CD4-positive, alpha-beta memory T cell (primary cell): ENCODE data around the gene VPS36. TPM values are rescaled to one million over a fixed set of nuclear protein-coding genes. Genes with fewer than 3 reads are reported as not detected.

Source experiments
- CTCF ChIA-PET: fragments of 350-600 bp; sonication (Branson Sonifier 250); formaldehyde crosslinking; loops from one replicate; lab custom pipeline; 2021; ENCODE audit warnings: inconsistent platforms; ENCODE audit not compliant: partially characterized antibody; lab: Charles Lee
- POLR2A ChIA-PET: fragments of 350-600 bp; sonication (Branson Sonifier 250); formaldehyde crosslinking; loops from one replicate; lab custom pipeline; 2021; ENCODE audit not compliant: partially characterized antibody; lab: Charles Lee
- DNase-seq, 5 donors: peaks; one replicate each; pipeline versions ENCODE4 v3.0.0 to v3.0.0-alpha.2; 2020 to 2022; ENCODE audit warnings: mixed read lengths in 1 of 5
- H3K27ac ChIP-seq: one replicate; pipeline ENCODE4 v1.7.0; 2013; ENCODE audit warnings: low read depth, low read length
- H3K27me3 ChIP-seq: 2 replicates; pipeline ENCODE4 v1.7.0; 2013; ENCODE audit warnings: mild to moderate bottlenecking, low read length, moderate library complexity; ENCODE audit not compliant: insufficient read depth
- H3K36me3 ChIP-seq: 2 replicates; pipeline ENCODE4 v1.7.0; 2013; ENCODE audit warnings: mild to moderate bottlenecking, low read length, moderate library complexity; ENCODE audit not compliant: insufficient read depth
- H3K4me1 ChIP-seq: 2 replicates; pipeline ENCODE4 v1.7.0; 2013; ENCODE audit warnings: mild to moderate bottlenecking, low read length, moderate library complexity; ENCODE audit not compliant: insufficient read depth
- H3K4me3 ChIP-seq, 2 donors: one replicate each; pipeline ENCODE4 v1.7.0; 2013; ENCODE audit warnings: low read length in 2 of 2, mild to moderate bottlenecking in 1 of 2
- H3K9me3 ChIP-seq, 2 donors: one replicate each; pipeline ENCODE4 v1.7.0; 2013; ENCODE audit warnings: low read length in 2 of 2, control low read depth in 1 of 2; ENCODE audit not compliant: control insufficient read depth in 1 of 2
- H3K27ac Mint-ChIP-seq, 7 donors: one replicate each; pipeline ENCODE4 v1.8.0; 2020 to 2021; ENCODE audit warnings: mixed read lengths in 7 of 7, mild to moderate bottlenecking in 6 of 7, inconsistent platforms in 3 of 7, moderate library complexity in 3 of 7
- H3K27me3 Mint-ChIP-seq, 2 donors: one replicate each; pipeline ENCODE4 v1.8.0; 2020 to 2021; ENCODE audit warnings: mixed read lengths in 2 of 2
- H3K36me3 Mint-ChIP-seq, 2 donors: one replicate each; pipeline ENCODE4 v1.8.0; 2020 to 2021; ENCODE audit warnings: mixed read lengths in 2 of 2, inconsistent platforms in 1 of 2, mild to moderate bottlenecking in 1 of 2
- H3K4me1 Mint-ChIP-seq, 4 donors: one replicate each; pipeline ENCODE4 v1.8.0; 2020 to 2021; ENCODE audit warnings: mixed read lengths in 4 of 4, mild to moderate bottlenecking in 1 of 4
- H3K4me3 Mint-ChIP-seq, 8 donors: one replicate each; pipeline ENCODE4 v1.8.0; 2020 to 2021; ENCODE audit warnings: mixed read lengths in 8 of 8, mild to moderate bottlenecking in 7 of 8, moderate library complexity in 6 of 8, inconsistent platforms in 3 of 8
- H3K9me3 Mint-ChIP-seq, 8 donors: one replicate each; pipeline ENCODE4 v1.8.0; 2020 to 2021; ENCODE audit warnings: mixed read lengths in 8 of 8, mild to moderate bottlenecking in 5 of 8, inconsistent platforms in 3 of 8, moderate library complexity in 1 of 8
- intact Hi-C: fragments of 100-400 bp; cut with micrococcal nuclease; formaldehyde crosslinking; loops from one replicate; pipeline ENCODE4 v1.15.1; 2023
- polyA plus RNA-seq, 2 donors: library from polyadenylated mRNA; unstranded; fragments of 300-500 nt; fragmentation: Illumina TruSeq; gene quantifications; one replicate each; pipeline ENCODE4 v1.2.3, GENCODE V29; 2021
- total RNA-seq, 2 experiments: library from RNA; stranded (reverse); gene quantifications; one replicate each; pipeline ENCODE4 v1.2.3, GENCODE V29; 2021

Gene VPS36
- total and polyA plus RNA-seq, 4 experiments from 2014 or later = 44.1 to 64.5 (median 52.9) TPM

GRCh38 chr13:52405369-52405766 lies 45.1 kb downstream of the VPS36 start:
- intact Hi-C loops = no loop called here

GRCh38 chr13:52399708-52400107 lies 50.7 kb downstream of the VPS36 start:
- CTCF ChIA-PET = no interaction called here
- intact Hi-C loops = loop anchor here (1.0 kb wide), 1 partner anchor 51 kb away; the partner anchor contains the start of gene VPS36
- Mint-ChIP-seq H3K4me1 (peaks cover 5 to 8% (median 8%) of the 10 kb centered on the region in 4 donors), H3K27me3 (peaks cover 25% of the 10 kb centered on the region in 2 donors), H3K27ac (no peak overlapping the region), H3K36me3 (no peaks in the 10 kb centered on the region), H3K4me3 (no peak overlapping the region), H3K9me3 (no peaks in the 10 kb centered on the region)
- no peak for DNase-seq
- Histone ChIP-seq H3K4me3 (no peak overlapping the region), H3K27ac (no peak overlapping the region), H3K4me1 (peaks cover 9% of the 10 kb centered on the region), H3K9me3 (no peaks in the 10 kb centered on the region), H3K36me3 (no peaks in the 10 kb centered on the region), H3K27me3 (no peaks in the 10 kb centered on the region)
- POLR2A ChIA-PET = no interaction called here

More at GRCh38 chr13:52405369-52405766, 45.1 kb downstream of the VPS36 start:
- H3K9me3 Mint-ChIP-seq = peaks cover 0 to 3% (median 0%) of the 10 kb centered on the region in 8 donors
- Histone ChIP-seq H3K4me3 (peak overlapping the region in 1 of 2 donors; percentile 26), H3K27ac (no peak overlapping the region), H3K4me1 (peaks cover 22% of the 10 kb centered on the region), H3K36me3 (no peaks in the 10 kb centered on the region), H3K27me3 (peaks cover 4% of the 10 kb centered on the region), H3K9me3 (no peaks in the 10 kb centered on the region)
- ChIA-PET POLR2A (no interaction called here), CTCF (interaction anchor here (0.9 to 1.2 kb wide), 2 partner anchors 11 to 45 kb away, joined by 3 read pairs; partner anchors contain the start of gene VPS36)
- H3K4me1 Mint-ChIP-seq = peaks cover 12 to 21% (median 19%) of the 10 kb centered on the region in 4 donors
- peak overlapping the region in 2 of 7 donors; percentile 35 to 48 for H3K27ac Mint-ChIP-seq
- peak overlapping the region; percentile 46 to 84 (median 76) for H3K4me3 Mint-ChIP-seq
- no peak for DNase-seq
- peaks cover 12 to 14% of the 10 kb centered on the region in 2 donors for H3K27me3 Mint-ChIP-seq
- H3K36me3 Mint-ChIP-seq = peaks cover 4 to 8% of the 10 kb centered on the region in 2 donors

- peaks cover 0 to 1% (median under 1%) of the 10 kb centered on the region in 4 donors for H3K4me1 Mint-ChIP-seq
- H3K4me3 Mint-ChIP-seq = no peak overlapping the region
- H3K4me3 ChIP-seq = no peak overlapping the region
- ChIA-PET POLR2A (no interaction called here), CTCF (no interaction called here)
- H3K4me1 ChIP-seq = peaks cover 3% of the 10 kb centered on the region
- intact Hi-C loops = loop anchor here (1.0 kb wide), 1 partner anchor 51 kb away; the partner anchor contains the start of gene VPS36
- no peaks in the 10 kb centered on the region for H3K36me3 Mint-ChIP-seq
- H3K9me3 ChIP-seq = no peaks in the 10 kb centered on the region
- no peaks in the 10 kb centered on the region for H3K27me3 ChIP-seq
- H3K27ac Mint-ChIP-seq = no peak overlapping the region
- no peak overlapping the region for H3K27ac ChIP-seq
- no peaks in the 10 kb centered on the region for H3K36me3 ChIP-seq
- no peak for DNase-seq
- peaks cover 21 to 25% of the 10 kb centered on the region in 2 donors for H3K27me3 Mint-ChIP-seq
- H3K9me3 Mint-ChIP-seq = no peaks in the 10 kb centered on the region
These were observed 51.4 kb downstream of the VPS36 start for GRCh38 chr13:52399046-52399445.

- Mint-ChIP-seq H3K27me3 (peaks cover 15 to 17% of the 10 kb centered on the region in 2 donors), H3K4me1 (no peaks in the 10 kb centered on the region), H3K27ac (no peak overlapping the region), H3K9me3 (no peaks in the 10 kb centered on the region), H3K36me3 (no peaks in the 10 kb centered on the region), H3K4me3 (no peak overlapping the region)
- H3K4me3 ChIP-seq = no peak overlapping the region
- no peaks in the 10 kb centered on the region for H3K4me1 ChIP-seq
- no peak overlapping the region for H3K27ac ChIP-seq
- no peaks in the 10 kb centered on the region for H3K9me3 ChIP-seq
- POLR2A ChIA-PET = no interaction called here
- CTCF ChIA-PET = no interaction called here
- intact Hi-C loops = no loop called here
- DNase-seq = no peak
- no peaks in the 10 kb centered on the region for H3K27me3 ChIP-seq
- H3K36me3 ChIP-seq = no peaks in the 10 kb centered on the region
These were observed 54.7 kb downstream of the VPS36 start for GRCh38 chr13:52395704-52396103.

GRCh38 chr13:52394586-52394985 lies 55.8 kb downstream of the VPS36 start:
- no peaks in the 10 kb centered on the region for H3K36me3 Mint-ChIP-seq
- peaks cover 11 to 14% of the 10 kb centered on the region in 2 donors for H3K27me3 Mint-ChIP-seq
- no peak overlapping the region for H3K4me3 ChIP-seq
- no peak overlapping the region for H3K27ac Mint-ChIP-seq
- H3K36me3 ChIP-seq = no peaks in the 10 kb centered on the region
- ChIA-PET CTCF (no interaction called here), POLR2A (no interaction called here)
- no peaks in the 10 kb centered on the region for H3K27me3 ChIP-seq
- H3K4me1 Mint-ChIP-seq = no peaks in the 10 kb centered on the region
- H3K9me3 ChIP-seq = no peaks in the 10 kb centered on the region
- H3K4me1 ChIP-seq = no peaks in the 10 kb centered on the region
- no peak for DNase-seq
- intact Hi-C loops = no loop called here
- no peak overlapping the region for H3K4me3 Mint-ChIP-seq
- H3K27ac ChIP-seq = no peak overlapping the region
- no peaks in the 10 kb centered on the region for H3K9me3 Mint-ChIP-seq

GRCh38 chr13:52393572-52394357 lies 56.7 kb downstream of the VPS36 start:
- H3K27me3 Mint-ChIP-seq = peaks cover 10 to 14% of the 10 kb centered on the region in 2 donors
- POLR2A ChIA-PET = no interaction called here

GRCh38 chr13:52387721-52388120 lies 62.7 kb downstream of the VPS36 start:
- Mint-ChIP-seq H3K9me3 (no peaks in the 10 kb centered on the region), H3K36me3 (no peaks in the 10 kb centered on the region), H3K4me1 (no peaks in the 10 kb centered on the region), H3K27me3 (no peaks in the 10 kb centered on the region), H3K4me3 (no peak overlapping the region), H3K27ac (no peak overlapping the region)
- DNase-seq = no peak
- no peaks in the 10 kb centered on the region for H3K36me3 ChIP-seq
- H3K27me3 ChIP-seq = no peaks in the 10 kb centered on the region
- H3K27ac ChIP-seq = no peak overlapping the region
- CTCF ChIA-PET = interaction anchor here (1.6 kb wide), 1 partner anchor 580 kb away, joined by 3 read pairs; no protein-coding TSS in a partner anchor
- no peaks in the 10 kb centered on the region for H3K4me1 ChIP-seq
- no peaks in the 10 kb centered on the region for H3K9me3 ChIP-seq
- POLR2A ChIA-PET = no interaction called here
- intact Hi-C loops = no loop called here
- H3K4me3 ChIP-seq = no peak overlapping the region

More at GRCh38 chr13:52393572-52394357, 56.7 kb downstream of the VPS36 start:
- Histone ChIP-seq H3K4me3 (no peak overlapping the region), H3K36me3 (no peaks in the 10 kb centered on the region), H3K9me3 (no peaks in the 10 kb centered on the region), H3K27me3 (no peaks in the 10 kb centered on the region), H3K27ac (no peak overlapping the region), H3K4me1 (no peaks in the 10 kb centered on the region)
- no peaks in the 10 kb centered on the region for H3K36me3 Mint-ChIP-seq
- H3K9me3 Mint-ChIP-seq = no peaks in the 10 kb centered on the region
- H3K4me1 Mint-ChIP-seq = no peaks in the 10 kb centered on the region
- H3K27ac Mint-ChIP-seq = no peak overlapping the region
- no peak for DNase-seq
- no peak overlapping the region for H3K4me3 Mint-ChIP-seq
- intact Hi-C loops = no loop called here
- CTCF ChIA-PET = no interaction called here
